IMR-90 (cell line): Measurements from ENCODE around the gene CYP4B1. TPM values are rescaled to one million over a fixed set of nuclear protein-coding genes. Genes with fewer than 3 reads are reported as not detected.

Experiments used
- ATAC-seq: fragments of 200-7000 bp; cut with Tn5 transposase; 2 replicates; pipeline ENCODE4 v1.9.1; 2020; ENCODE audit warnings: low read depth, mild to moderate bottlenecking, moderate library complexity
- BruUV-seq: library from RNA; stranded (reverse); fragments of 400-500 nt; replicated peaks from 2 replicates; lab custom pipeline; 2021; lab: Mats Ljungman, UMichigan
- CTCF ChIA-PET: fragments of 300-600 bp; formaldehyde crosslinking; extraction: SDS; loops from one replicate; lab custom pipeline; 2021; ENCODE audit warnings: antibody characterized with exemption; lab: Yijun Ruan, JAX
- POLR2A ChIA-PET: fragments of 300-600 bp; sonication (Branson Sonifier 250); formaldehyde crosslinking; loops from one replicate; lab custom pipeline; 2022; ENCODE audit warnings: antibody characterized with exemption; ENCODE audit not compliant: unreplicated experiment; lab: Charles Lee
- DNase-seq: peaks from one replicate; pipeline ENCODE4 v3.0.0; 2013
- H2AFZ ChIP-seq: replicated peaks from 2 replicates; pipeline ENCODE3; 2013; ENCODE audit warnings: low read length, mild to moderate bottlenecking; ENCODE audit not compliant: poor library complexity
- H2AK5ac ChIP-seq: 2 replicates; pipeline ENCODE4 v1.6.1; 2013; ENCODE audit warnings: low read depth, low read length, inconsistent platforms
- H2AK9ac ChIP-seq: replicated peaks from 2 replicates; pipeline ENCODE3; 2013; ENCODE audit warnings: mild to moderate bottlenecking, low read depth, low read length, moderate library complexity; ENCODE audit not compliant: poor library complexity
- H2BK120ac ChIP-seq: 2 replicates; pipeline ENCODE4 v1.6.1; 2013; ENCODE audit warnings: low read depth, low read length, inconsistent platforms
- H2BK15ac ChIP-seq: 3 replicates; pipeline ENCODE4 v1.6.1; 2013; ENCODE audit warnings: low read depth, low read length, inconsistent platforms
- H2BK20ac ChIP-seq: 2 replicates; pipeline ENCODE4 v1.6.1; 2013; ENCODE audit warnings: low read depth, mild to moderate bottlenecking, inconsistent platforms, low read length, moderate library complexity
- H2BK5ac ChIP-seq: 2 replicates; pipeline ENCODE4 v1.6.1; 2013; ENCODE audit warnings: mild to moderate bottlenecking, low read depth, low read length, inconsistent platforms; ENCODE audit not compliant: poor library complexity, severe bottlenecking
- H3K14ac ChIP-seq: replicated peaks from 2 replicates; pipeline ENCODE4 v1.6.1; 2013; ENCODE audit warnings: low read depth, low read length, inconsistent platforms
- H3K18ac ChIP-seq: 2 replicates; pipeline ENCODE4 v1.6.1; 2013; ENCODE audit warnings: low read depth, low read length, control low read depth
- H3K23ac ChIP-seq: 2 replicates; pipeline ENCODE4 v1.6.1; 2013; ENCODE audit warnings: low read depth, low read length, inconsistent platforms
- H3K27ac ChIP-seq: 2 replicates; pipeline ENCODE4 v1.5.1; 2013; ENCODE audit warnings: mild to moderate bottlenecking, control low read depth, low read length; ENCODE audit not compliant: insufficient read depth
- H3K27me3 ChIP-seq: 2 replicates; pipeline ENCODE4 v1.6.1; 2013; ENCODE audit warnings: low read length; ENCODE audit not compliant: control insufficient read depth, insufficient read depth
- H3K36me3 ChIP-seq: 2 replicates; pipeline ENCODE4 v1.6.1; 2013; ENCODE audit warnings: low read length, mixed read lengths; ENCODE audit not compliant: control insufficient read depth, insufficient read depth
- H3K4ac ChIP-seq: 2 replicates; pipeline ENCODE4 v1.6.1; 2013; ENCODE audit warnings: low read depth, low read length, inconsistent platforms
- H3K4me1 ChIP-seq: 2 replicates; pipeline ENCODE4 v1.6.1; 2013; ENCODE audit warnings: low read length, mixed read lengths; ENCODE audit not compliant: control insufficient read depth, insufficient read depth
- H3K4me2 ChIP-seq: 2 replicates; pipeline ENCODE4 v1.6.1; 2013; ENCODE audit warnings: low read depth, mild to moderate bottlenecking, control low read depth, low read length, moderate library complexity
- H3K4me3 ChIP-seq: 2 replicates; pipeline ENCODE4 v1.5.1; 2013; ENCODE audit warnings: low read depth, mild to moderate bottlenecking, control low read depth, low read length, moderate library complexity; ENCODE audit not compliant: insufficient read depth
- H3K56ac ChIP-seq: 2 replicates; pipeline ENCODE4 v1.6.1; 2013; ENCODE audit warnings: low read length, inconsistent platforms; ENCODE audit not compliant: insufficient read depth; ENCODE audit errors: extremely low read depth
- H3K79me1 ChIP-seq, 2 experiments: 2 replicates each; pipeline ENCODE4 v1.6.1; 2013; ENCODE audit warnings: low read length in 2 of 2, inconsistent platforms in 1 of 2, low read depth in 1 of 2
- H3K9ac ChIP-seq: 2 replicates; pipeline ENCODE4 v1.6.1; 2013; ENCODE audit warnings: low read depth, low read length, control low read depth
- H3K9me1 ChIP-seq: 2 replicates; pipeline ENCODE4 v1.6.1; 2013; ENCODE audit warnings: low read length, inconsistent platforms; ENCODE audit not compliant: insufficient read depth
- H3K9me3 ChIP-seq: 2 replicates; pipeline ENCODE4 v1.6.1; 2013; ENCODE audit warnings: low read length; ENCODE audit not compliant: control insufficient read depth, insufficient read depth
- H4K20me1 ChIP-seq: 2 replicates; pipeline ENCODE4 v1.6.1; 2013; ENCODE audit warnings: low read length, inconsistent platforms; ENCODE audit not compliant: insufficient read depth
- H4K5ac ChIP-seq: 2 replicates; pipeline ENCODE4 v1.6.1; 2013; ENCODE audit warnings: mild to moderate bottlenecking, low read depth, low read length, control low read depth
- H4K8ac ChIP-seq, 2 experiments: 2 replicates each; pipeline ENCODE4 v1.6.1; 2013; ENCODE audit warnings: low read depth in 2 of 2, low read length in 2 of 2, control low read depth in 1 of 2, inconsistent platforms in 1 of 2
- H4K91ac ChIP-seq: 2 replicates; pipeline ENCODE4 v1.6.1; 2013; ENCODE audit warnings: low read depth, low read length, inconsistent platforms; ENCODE audit not compliant: insufficient read depth
- CEBPB ChIP-seq: IDR thresholded peaks from 2 replicates; pipeline ENCODE4 v1.6.1; 2012; ENCODE audit warnings: low read depth, low read length, improper control_type of control experiment
- ELK1 ChIP-seq: fragments of 150-350 bp; IDR thresholded peaks from 2 replicates; pipeline ENCODE4 v1.6.1; 2016; ENCODE audit warnings: low read depth, mild to moderate bottlenecking, low read length, moderate library complexity, borderline replicate concordance
- POLR2A ChIP-seq: IDR thresholded peaks from 2 replicates; pipeline ENCODE4 v1.6.1; 2012; ENCODE audit warnings: mild to moderate bottlenecking, low read depth, low read length
- RCOR1 ChIP-seq: IDR thresholded peaks from 2 replicates; pipeline ENCODE4 v1.6.1; 2012; ENCODE audit warnings: mild to moderate bottlenecking, low read length, improper control_type of control experiment; ENCODE audit not compliant: insufficient replicate concordance
- SMC3 ChIP-seq: fragments of 150-350 bp; IDR thresholded peaks from 2 replicates; pipeline ENCODE4 v1.6.1; 2016; ENCODE audit warnings: low read depth, mild to moderate bottlenecking, antibody characterized with exemption, low read length, moderate library complexity
- USF2 ChIP-seq: fragments of 150-350 bp; IDR thresholded peaks from 2 replicates; pipeline ENCODE4 v1.6.1; 2017; ENCODE audit warnings: mild to moderate bottlenecking, antibody characterized with exemption, low read length, low read depth
- WGBS, 2 experiments: methylation state at CpG; one replicate each; pipeline versions ENCODE4 v1.1.5 to v1.1.7; 2013; ENCODE audit warnings: missing lambda C conversion rate in 2 of 2; ENCODE audit not compliant: insufficient read length in 1 of 2; ENCODE audit errors: extremely low coverage in 2 of 2; 5-methylcytosine and 5-hydroxymethylcytosine counted together
- dilution Hi-C: fragments of 300-500 bp; cut with HindIII; formaldehyde crosslinking; loops from one replicate; pipeline ENCODE4 v1.14.3; 2018; ENCODE audit warnings: low sequenced_read_pairs; ENCODE audit not compliant: unreplicated experiment
- in situ Hi-C: fragments of 300-500 bp; cut with MboI; formaldehyde crosslinking; loops from 3 replicates; pipeline ENCODE4 v1.14.3; 2019; ENCODE audit warnings: low sequenced_read_pairs, inconsistent platforms, mixed read lengths
- intact Hi-C: fragments of 100-400 bp; cut with micrococcal nuclease; formaldehyde crosslinking; loops from 2 replicates; pipeline ENCODE4 v1.10.0; 2022
- polyA plus RNA-seq, 3 experiments: library from polyadenylated mRNA; depleted of rRNA; stranded (reverse); fragments of >200 nt; gene quantifications; 2 replicates each; pipeline ENCODE4 v1.2.3, GENCODE V29; 2012; ENCODE audit warnings: low replicate concordance in 1 of 3
- total RNA-seq: library from RNA; depleted of rRNA; stranded (reverse); fragments of >200 nt; gene quantifications from 2 replicates; pipeline ENCODE4 v1.2.3, GENCODE V29; 2012

Gene CYP4B1
- total and polyA plus RNA-seq, 2 of the 4 experiments (the other 2 are of a cell fraction): not detected

GRCh38 chr1:46811053-46811452, 12.2 kb downstream of the CYP4B1 start:
- no peaks in the 10 kb centered on the region for H3K4me1 ChIP-seq
- no peak overlapping the region for H2BK20ac ChIP-seq
- ChIA-PET POLR2A (no interaction called here), CTCF (no interaction called here)
- no peaks in the 10 kb centered on the region for H4K20me1 ChIP-seq
- no TSS peak for BruUV-seq
- no peak overlapping the region for H2BK15ac ChIP-seq
- H2BK5ac ChIP-seq: no peak overlapping the region
- H3K9me3 ChIP-seq: peaks cover 36% of the 10 kb centered on the region
- H2BK120ac ChIP-seq: no peak overlapping the region
- TF ChIP-seq POLR2A: no peak
- TF ChIP-seq RCOR1: no peak
- TF ChIP-seq USF2: no peak
- no peak for TF ChIP-seq CEBPB
- no peak for TF ChIP-seq ELK1
- TF ChIP-seq SMC3: no peak
- no peak overlapping the region for H4K91ac ChIP-seq
- DNase-seq (no peak), ATAC-seq (no peak)
- no CpG with 5 or more reads among the region's 5 CpGs for WGBS, 2 experiments
- no peak overlapping the region for H3K4ac ChIP-seq
- intact Hi-C loops: no loop called here
- no peak overlapping the region for H3K23ac ChIP-seq
- no peak overlapping the region for H4K5ac ChIP-seq
- dilution Hi-C loops: no loop called here
- H2AK5ac ChIP-seq: no peak overlapping the region
- no peak overlapping the region for H4K8ac ChIP-seq
- H3K4me3 ChIP-seq: no peak overlapping the region
- no peaks in the 10 kb centered on the region for H3K27me3 ChIP-seq
- in situ Hi-C loops: no loop called here
- H2AFZ ChIP-seq: no peak overlapping the region
- H3K79me1 ChIP-seq: no peaks in the 10 kb centered on the region
- no peak overlapping the region for H3K27ac ChIP-seq
- H2AK9ac ChIP-seq: no peak overlapping the region
- H3K14ac ChIP-seq: no peak overlapping the region
- H3K36me3 ChIP-seq: no peaks in the 10 kb centered on the region
- no peak overlapping the region for H3K9ac ChIP-seq
- H3K4me2 ChIP-seq: no peak overlapping the region
- H3K9me1 ChIP-seq: no peaks in the 10 kb centered on the region
- no peak overlapping the region for H3K56ac ChIP-seq
- H3K18ac ChIP-seq: no peak overlapping the region
